Skin epidermis (tissue), 12 donors: ENCODE measurements around the gene SUCO.
"Not testable (repeated sequence)": the region's sequence is repeated elsewhere in the genome, so short reads cannot be mapped to it uniquely, and the experiment has no call there.

Source experiments
- H3K27ac ChIP-seq, 21 experiments: fragments of 200-600 bp; sonication (generic) in 11 of 21; one replicate each; pipeline ENCODE4 v1.5.0; 2020; ENCODE audit warnings: mild to moderate bottlenecking in 3 of 21, inconsistent platforms in 2 of 21, moderate library complexity in 2 of 21
- H3K4me3 ChIP-seq, 7 experiments: fragments of 200-600 bp; sonication (generic) in 2 of 7; one replicate each; pipeline ENCODE4 v1.5.0; 2020; ENCODE audit warnings: inconsistent platforms in 2 of 7, mild to moderate bottlenecking in 2 of 7, moderate library complexity in 1 of 7

Gene SUCO, protein sequence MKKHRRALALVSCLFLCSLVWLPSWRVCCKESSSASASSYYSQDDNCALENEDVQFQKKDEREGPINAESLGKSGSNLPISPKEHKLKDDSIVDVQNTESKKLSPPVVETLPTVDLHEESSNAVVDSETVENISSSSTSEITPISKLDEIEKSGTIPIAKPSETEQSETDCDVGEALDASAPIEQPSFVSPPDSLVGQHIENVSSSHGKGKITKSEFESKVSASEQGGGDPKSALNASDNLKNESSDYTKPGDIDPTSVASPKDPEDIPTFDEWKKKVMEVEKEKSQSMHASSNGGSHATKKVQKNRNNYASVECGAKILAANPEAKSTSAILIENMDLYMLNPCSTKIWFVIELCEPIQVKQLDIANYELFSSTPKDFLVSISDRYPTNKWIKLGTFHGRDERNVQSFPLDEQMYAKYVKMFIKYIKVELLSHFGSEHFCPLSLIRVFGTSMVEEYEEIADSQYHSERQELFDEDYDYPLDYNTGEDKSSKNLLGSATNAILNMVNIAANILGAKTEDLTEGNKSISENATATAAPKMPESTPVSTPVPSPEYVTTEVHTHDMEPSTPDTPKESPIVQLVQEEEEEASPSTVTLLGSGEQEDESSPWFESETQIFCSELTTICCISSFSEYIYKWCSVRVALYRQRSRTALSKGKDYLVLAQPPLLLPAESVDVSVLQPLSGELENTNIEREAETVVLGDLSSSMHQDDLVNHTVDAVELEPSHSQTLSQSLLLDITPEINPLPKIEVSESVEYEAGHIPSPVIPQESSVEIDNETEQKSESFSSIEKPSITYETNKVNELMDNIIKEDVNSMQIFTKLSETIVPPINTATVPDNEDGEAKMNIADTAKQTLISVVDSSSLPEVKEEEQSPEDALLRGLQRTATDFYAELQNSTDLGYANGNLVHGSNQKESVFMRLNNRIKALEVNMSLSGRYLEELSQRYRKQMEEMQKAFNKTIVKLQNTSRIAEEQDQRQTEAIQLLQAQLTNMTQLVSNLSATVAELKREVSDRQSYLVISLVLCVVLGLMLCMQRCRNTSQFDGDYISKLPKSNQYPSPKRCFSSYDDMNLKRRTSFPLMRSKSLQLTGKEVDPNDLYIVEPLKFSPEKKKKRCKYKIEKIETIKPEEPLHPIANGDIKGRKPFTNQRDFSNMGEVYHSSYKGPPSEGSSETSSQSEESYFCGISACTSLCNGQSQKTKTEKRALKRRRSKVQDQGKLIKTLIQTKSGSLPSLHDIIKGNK (N-terminal part only)

DNA sequence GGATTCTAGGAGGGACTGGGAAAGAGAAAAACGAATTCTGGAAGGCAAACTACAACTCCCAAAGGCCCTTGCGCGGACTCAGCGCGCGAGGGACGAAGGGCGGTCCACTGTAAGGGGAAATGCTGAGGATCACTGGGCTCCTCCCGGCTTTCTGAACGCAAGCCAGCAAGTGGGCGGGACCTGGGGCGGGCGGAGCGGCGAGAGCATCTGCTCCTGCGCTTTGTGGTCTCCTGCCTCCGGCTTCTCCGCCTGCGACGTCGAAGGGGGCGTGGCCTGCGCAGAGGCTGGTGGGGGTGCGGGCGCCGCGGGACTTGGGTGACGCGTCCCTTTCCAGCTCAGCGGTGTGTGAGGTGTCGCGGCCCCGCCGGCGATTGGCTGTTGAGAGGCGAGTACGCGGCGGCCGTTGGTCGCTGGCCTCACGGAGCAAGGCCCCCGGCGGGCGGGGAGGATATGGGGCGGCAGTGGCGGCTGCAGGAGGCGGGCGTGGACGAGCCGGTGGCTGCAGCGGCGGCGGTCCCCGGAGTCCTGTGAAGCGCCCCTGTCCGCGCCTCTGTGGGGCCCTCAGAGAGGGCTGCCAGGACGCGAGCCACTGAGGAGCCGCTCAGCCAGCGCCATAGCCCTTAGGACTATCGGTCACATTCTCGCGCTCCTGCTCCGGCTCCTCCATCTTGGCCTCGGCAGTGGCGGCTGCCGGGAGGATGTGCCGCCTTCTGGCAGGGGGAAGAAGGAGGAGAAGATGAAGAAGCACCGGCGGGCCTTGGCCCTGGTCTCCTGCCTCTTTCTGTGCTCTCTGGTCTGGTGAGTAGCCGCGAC lies at the start of gene SUCO:
SUCO (plus strand) TSS at position 451 of the 813 bp plus-strand sequence; CDS start at position 737, 286 bp downstream.
- Histone ChIP-seq H3K27ac (peak within 1 kb of the TSS; percentile 90 to 99 (median 96)), H3K4me3 (peak within 1 kb of the TSS; percentile 71 to 95 (median 82))

DNA sequence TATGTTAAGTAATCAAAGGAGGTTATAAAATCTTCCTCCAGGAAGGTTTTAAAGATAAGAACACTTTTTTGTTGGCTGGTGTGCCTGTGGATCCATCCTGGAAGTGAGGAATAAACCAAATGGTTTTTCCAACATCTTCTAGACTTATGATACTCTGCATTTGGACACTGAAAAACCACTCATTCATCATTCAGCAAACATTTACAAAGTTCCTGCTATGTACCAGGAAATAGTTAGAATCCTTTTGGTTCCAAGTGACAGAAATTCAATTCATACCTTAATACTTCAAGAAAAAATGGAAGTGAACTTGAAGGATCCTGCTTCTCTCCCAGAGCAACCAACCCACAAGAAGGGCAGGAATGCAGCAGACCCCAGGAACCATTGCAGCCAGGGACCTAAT lies 49.5 kb upstream of the SUCO start:
- no peak overlapping the region for H3K4me3 ChIP-seq
- H3K27ac ChIP-seq: peak overlapping the region in 3 of 21 experiments; percentile 11 to 56 (median 31)

DNA sequence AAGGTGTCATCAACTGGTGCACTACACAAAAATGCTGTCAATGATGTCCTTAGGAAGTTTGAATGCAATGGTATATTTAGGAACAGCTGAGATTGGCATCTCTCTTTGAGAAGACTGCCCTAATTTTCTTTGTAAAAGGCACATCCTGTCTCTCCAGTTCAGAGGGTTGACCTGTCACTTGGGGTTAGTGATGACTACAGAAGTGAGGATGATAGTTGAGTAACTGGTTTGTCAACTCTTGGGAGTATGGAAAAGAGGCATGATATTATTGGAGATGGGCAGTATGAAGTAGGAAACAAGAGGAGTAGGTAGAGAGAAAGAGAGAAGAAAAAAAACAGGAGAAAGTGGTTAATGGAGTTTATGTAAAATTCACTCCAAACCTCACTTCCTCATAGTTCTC lies 48.7 kb upstream of the SUCO start:
- H3K27ac ChIP-seq: peak overlapping the region in 3 of 21 experiments; percentile 11 to 59 (median 56)
- H3K4me3 ChIP-seq: no peak overlapping the region

DNA sequence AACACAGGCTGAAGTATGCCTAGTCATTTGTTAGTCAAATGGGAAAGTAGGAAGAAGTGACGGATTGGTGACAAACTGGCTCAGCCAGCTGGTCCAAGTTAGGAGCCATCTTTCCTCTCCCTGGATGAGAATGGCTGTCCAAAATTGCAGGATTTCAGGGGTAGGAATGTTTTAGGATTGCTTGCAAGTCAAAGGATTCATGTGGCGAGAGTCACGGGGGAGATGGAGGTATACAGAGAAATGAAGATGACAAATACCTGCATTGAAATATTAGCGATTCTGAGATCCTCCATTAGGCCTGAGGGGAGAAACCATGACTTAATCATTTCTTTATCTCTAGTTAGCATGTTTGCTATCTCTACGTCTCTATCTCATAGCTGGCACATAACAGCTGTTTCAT lies 47.3 kb upstream of the SUCO start:
- Histone ChIP-seq H3K4me3 (no peak overlapping the region), H3K27ac (no peak overlapping the region)

DNA sequence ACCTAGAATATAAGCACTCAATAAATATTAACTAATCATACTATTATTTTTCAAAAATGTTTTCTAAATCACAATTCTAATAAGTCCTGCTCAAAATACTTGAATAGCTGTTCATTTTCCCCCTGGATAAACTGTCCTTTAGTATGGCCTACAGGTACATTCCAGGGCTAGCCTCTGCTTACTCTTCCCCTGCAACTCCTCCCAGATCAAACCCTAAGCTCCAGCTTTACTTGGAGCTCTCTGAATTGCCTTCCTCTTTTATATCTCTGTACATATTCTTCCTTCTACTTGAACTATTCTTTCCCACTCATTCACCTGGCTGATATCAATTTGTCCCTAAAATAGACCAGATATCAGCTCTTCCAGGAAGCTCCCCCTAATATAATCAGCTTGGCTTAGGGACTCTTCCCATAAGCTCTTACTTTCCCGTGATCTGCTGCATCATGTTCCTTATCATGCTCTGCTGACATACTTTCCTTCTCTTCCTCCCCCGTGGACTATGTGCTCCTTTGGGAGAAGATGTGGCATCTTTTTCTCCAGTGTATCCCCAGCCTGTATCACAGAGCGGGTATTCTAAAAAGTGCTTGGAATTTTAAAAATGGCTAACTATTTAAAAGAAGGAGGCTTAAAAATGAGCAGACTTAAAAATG lies 46.0 kb upstream of the SUCO start:
- Histone ChIP-seq H3K4me3 (no peak overlapping the region), H3K27ac (no peak overlapping the region)

DNA sequence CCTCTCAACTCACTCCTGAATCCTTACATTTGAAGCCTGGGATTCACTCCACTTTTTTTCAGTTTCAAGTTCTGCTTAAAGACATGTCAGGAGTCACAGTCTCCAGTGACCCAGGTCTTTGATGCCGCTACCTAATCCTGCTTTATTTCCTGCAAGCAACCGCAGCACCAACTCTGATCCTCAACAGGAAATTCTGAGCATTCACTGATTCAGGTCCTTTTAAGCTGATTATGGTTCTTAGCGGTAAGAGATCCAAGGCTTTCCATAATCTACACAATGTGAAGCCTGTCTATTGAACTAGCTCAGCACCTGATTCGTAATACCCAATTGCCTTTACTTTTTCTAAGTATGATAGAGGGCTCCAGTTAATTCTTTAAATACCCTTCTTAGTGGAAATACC lies 45.4 kb upstream of the SUCO start:
- Histone ChIP-seq H3K4me3 (no peak overlapping the region), H3K27ac (no peak overlapping the region)

DNA sequence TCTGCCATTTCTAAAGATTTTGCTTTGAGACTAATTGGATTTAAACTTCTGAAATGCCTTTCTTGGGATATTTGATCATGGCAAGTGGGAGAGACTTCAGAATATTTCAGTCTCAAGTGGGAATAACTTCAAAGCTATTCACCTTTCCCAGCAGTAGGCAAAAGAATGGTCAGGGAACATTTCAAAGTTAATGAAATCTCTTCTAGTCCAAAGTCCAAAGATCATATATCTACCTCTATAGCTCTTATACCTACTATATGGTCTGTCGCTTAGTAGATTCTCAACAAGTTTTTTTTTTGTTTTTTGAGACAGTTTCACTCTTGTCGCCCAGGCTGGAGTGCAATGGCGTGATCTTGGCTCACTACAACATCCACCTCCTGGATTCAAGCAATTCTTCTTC lies 44.6 kb upstream of the SUCO start:
- H3K27ac ChIP-seq: no peak overlapping the region
- no peak overlapping the region for H3K4me3 ChIP-seq

DNA sequence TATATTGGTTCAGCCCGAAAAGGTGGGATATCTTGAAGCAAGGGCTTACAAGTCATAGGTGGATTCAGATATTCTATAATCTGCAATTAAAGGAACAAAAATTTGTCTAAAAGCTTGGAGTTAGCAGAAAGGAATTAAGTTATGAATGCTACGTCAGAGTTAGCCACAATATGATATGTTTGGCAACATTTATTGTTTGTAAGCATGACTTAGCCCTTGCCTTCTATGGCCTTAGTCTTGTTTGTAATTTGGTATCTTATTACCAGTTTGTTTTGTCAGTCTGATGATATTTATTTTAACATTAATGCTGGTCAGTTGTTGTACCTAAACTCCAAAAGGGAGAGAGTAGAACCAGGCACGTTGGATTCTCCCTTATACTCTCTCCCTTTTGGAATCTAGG lies 43.1 kb upstream of the SUCO start:
- H3K27ac ChIP-seq: no peak overlapping the region
- H3K4me3 ChIP-seq: no peak overlapping the region

DNA sequence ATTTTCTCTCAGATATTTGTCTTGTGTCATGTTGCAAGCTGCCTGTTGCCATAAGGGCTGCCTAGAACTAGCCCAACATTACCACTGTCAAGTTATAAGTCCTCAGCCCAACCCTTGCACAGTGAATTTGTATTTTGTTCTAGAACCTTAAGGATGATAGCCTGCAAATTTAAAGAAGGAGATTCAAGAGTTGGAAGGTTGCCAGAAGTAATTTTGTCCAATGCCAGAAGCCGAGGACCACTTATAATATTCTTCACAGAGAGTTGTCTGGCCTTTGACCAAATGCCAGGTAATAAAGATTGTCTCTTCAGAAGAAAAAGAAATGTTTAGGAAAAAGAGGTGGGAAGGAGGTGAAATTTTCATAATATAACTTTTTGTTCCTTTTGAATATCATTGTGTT lies 40.5 kb upstream of the SUCO start:
- H3K27ac ChIP-seq: no peak overlapping the region
- H3K4me3 ChIP-seq: no peak overlapping the region

DNA sequence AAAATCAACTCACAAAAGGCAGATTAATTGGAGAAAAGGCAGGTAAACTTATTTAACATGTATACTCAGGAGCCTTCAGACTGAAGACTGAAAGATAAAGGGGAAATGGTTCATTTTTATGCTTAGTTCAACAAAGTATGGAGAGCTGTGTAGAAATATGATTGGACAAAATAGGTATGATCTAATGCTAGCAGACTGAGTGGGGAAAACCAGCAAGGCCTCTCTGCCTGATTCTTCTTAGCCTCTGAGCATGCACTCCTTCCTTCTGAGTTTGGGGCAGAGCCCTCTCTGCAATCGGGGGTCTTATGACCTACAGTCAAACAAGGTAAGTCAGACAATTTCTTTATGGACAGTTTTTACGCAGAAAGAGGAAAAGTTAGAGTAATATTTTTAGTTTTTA lies 38.8 kb upstream of the SUCO start:
- no peak overlapping the region for H3K4me3 ChIP-seq
- no peak overlapping the region for H3K27ac ChIP-seq

DNA sequence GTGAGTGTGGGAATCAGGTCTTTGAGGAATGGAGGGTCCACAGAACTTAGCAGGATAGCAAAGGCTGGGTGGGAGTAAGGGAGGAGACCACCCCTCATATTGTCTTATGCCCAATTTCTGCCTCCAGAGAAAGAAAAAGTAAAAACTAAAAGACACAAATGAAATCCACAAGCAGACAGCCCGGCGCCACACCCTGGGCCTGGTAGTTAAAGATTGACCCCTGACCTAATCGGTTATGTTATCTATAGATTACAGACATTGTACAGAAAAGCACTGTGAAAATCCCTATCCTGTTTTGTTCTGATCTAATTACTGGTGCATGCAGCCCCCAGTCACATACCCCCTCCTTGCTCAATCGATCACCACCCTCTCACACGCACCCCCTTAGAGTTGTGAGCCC lies 36.8 kb upstream of the SUCO start:
- H3K4me3 ChIP-seq: not testable (repeated sequence)
- H3K27ac ChIP-seq: peak overlapping the region in 3 of 21 experiments; percentile 28 to 45 (median 35)

DNA sequence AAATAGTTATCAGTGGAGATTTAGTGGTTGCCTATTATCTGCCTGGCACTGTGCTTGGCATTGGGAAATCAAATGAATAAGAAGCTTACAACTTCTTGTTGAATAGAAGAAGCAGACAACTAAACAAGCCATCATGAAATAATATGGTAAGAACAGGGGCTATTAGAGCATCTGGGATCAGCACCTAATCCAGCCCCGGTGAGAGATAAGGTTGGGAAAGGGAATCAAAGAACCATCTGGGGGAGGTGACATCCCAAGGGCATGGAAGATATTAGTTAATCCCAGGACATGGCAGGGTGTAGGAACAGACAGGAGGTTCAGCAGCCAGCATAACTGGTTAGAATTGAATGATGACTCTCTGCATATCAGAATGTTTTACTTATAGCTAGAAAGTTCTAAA lies 36.3 kb upstream of the SUCO start:
- peak overlapping the region in 8 of 21 experiments; percentile 27 to 56 (median 34) for H3K27ac ChIP-seq
- H3K4me3 ChIP-seq: no peak overlapping the region

DNA sequence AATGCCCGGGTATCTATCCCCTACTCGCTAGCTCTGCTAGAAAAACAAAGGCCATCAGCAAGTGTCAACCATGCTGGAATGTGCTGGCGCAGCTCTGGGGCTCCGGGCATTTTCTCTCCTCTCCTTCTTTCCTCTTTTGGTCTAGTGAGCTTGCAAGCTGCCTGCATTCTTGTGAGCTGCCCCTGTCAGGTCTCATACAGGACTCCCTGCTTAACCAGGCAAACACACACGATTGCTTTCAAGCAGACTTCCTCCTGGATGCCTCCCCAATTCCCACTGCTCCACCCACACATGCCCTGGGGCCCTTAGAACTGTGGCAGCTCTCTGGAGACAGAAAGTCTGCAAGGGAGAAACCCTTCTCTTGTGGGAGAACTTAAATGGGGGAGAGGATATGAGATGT lies 35.7 kb upstream of the SUCO start:
- Histone ChIP-seq H3K27ac (peak overlapping the region in 9 of 21 experiments; percentile 8 to 56 (median 32)), H3K4me3 (no peak overlapping the region)

DNA sequence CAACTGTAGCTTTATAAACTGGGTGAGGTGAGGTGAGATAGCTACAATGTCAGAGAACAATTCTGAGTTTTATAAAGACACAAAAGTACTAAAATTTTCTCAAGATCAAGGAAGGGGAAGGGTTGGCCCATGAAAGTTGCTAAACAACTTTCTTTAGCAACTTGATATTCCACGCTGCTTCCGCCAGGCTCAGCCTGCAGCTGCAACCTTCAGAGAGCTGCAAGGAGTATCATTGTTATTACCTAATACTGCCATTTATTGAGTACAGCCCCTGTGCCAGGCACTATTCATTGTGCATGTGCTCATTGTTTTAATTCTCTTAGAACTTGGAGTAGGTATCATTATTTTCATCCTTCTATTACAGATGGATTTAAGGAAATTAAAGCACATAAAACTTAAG lies 34.1 kb upstream of the SUCO start:
- H3K27ac ChIP-seq: peak overlapping the region in 6 of 21 experiments; percentile 4 to 63 (median 28)

DNA sequence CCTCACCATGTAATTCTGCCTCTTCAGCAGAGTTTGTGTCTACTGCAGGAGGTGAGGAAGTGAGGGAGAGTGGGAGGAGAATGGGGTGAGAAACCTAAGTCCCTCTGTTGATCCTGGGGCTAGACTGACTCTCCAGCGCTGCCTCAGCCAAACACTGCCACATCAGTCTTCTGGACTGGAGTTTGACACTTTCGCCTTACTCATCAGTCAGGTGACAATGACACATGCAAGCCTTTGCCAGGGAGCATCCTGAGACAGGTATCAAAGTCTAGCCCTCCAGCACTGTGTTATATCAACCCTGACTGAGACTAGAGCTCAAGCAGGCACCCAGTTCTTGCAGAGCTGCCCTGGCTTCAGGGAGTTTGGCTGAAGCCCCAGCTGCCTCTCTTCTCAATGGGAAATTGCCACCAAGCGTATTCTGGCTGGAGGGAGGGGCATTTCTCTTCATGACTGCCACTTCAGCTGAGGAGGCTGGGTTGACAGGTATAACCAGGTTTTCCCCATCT lies 33.3 kb upstream of the SUCO start:
- no peak overlapping the region for H3K4me3 ChIP-seq
- H3K27ac ChIP-seq: peak overlapping the region in 9 of 21 experiments; percentile 3 to 71 (median 44)

More for the DNA sequence above, 34.1 kb upstream of the SUCO start:
- no peak overlapping the region for H3K4me3 ChIP-seq

DNA sequence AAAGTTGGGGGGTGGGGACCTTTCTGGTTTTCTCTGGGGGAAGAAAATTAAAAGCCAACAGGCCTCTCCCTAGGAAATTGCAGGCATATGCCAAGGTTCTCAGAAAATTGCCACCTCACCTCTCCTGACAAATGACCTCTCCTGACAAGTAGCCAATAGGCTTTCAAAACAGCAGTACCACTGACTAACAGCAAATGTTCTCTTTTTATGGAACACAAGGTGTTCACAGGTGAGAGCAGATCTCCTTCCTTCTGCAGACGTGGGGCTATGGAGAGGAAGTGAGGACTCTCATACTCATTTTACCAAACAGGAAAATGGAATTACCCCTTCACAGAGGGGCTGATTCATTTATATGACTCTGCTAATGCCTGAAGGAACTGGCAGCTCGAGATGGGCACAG lies 32.7 kb upstream of the SUCO start:
- Histone ChIP-seq H3K4me3 (no peak overlapping the region), H3K27ac (peak overlapping the region in 12 of 21 experiments; percentile 4 to 71 (median 38))

DNA sequence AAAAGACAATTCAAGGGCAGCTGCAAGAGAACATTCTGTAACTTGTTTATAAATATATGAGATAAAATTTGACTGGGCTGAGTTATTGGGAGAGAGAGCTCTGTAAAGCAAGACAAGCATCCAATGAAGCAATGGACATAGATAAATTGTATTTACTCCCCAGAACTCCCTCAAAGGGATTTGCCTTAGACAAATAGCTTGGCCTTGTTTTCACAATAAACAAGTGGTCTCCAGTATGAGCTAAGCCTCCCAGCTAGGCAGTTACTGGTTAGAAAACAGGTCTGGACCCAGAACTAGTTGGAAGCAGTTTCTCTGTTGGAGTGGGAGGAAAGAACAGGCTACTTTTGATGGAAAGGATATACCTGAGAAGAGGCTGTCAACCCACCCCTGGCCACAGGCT lies 25.2 kb upstream of the SUCO start:
- no peak overlapping the region for H3K27ac ChIP-seq

DNA sequence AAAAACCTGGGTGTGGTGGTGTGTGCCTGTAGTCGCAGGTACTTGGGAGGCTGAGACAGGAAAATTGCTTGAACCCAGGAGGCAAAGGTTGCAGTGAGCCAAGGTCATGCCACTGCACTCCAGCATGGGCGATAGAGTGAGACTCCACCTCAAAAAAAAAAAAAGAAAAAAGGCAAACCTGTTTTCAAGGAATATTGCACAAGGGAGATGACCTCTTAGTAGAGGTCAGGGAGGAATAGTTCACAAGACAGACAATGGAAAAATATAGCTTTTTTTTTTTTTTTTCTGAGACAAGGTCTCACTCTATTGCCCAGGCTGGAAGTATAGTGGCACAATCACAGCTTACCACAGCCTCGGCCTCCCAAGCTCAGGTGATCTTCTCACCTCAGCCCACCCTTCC lies 22.5 kb upstream of the SUCO start:
- no peak overlapping the region for H3K27ac ChIP-seq

More for the DNA sequence above, 25.2 kb upstream of the SUCO start:
- no peak overlapping the region for H3K4me3 ChIP-seq

More for the DNA sequence above, 22.5 kb upstream of the SUCO start:
- no peak overlapping the region for H3K4me3 ChIP-seq
